SK-N-SH treated with all-trans-retinoic acid at 6 μM for 48 hours (cell line): ENCODE measurements around the gene F3.

Experiments used
- BACH2 ChIP-seq: fragments of 250-450 bp; sonication (Bioruptor Pico); IDR thresholded peaks from 2 replicates; pipeline ENCODE4 v1.9.0; 2021; ENCODE audit warnings: mild to moderate bottlenecking, borderline replicate concordance
- ISL1 ChIP-seq: fragments of 250-450 bp; sonication (Bioruptor Pico); IDR thresholded peaks from 2 replicates; pipeline ENCODE4 v2.1.2; 2022; ENCODE audit warnings: mild to moderate bottlenecking, moderate library complexity
- POU6F1 ChIP-seq: fragments of 250-450 bp; sonication (Bioruptor Pico); IDR thresholded peaks from 2 replicates; pipeline ENCODE4 v1.8.0; 2021; ENCODE audit warnings: low read depth, mild to moderate bottlenecking, moderate library complexity, borderline replicate concordance
- PPARA ChIP-seq: fragments of 250-450 bp; sonication (Bioruptor Pico); IDR thresholded peaks from 2 replicates; pipeline ENCODE4 v1.5.0; 2020; ENCODE audit warnings: mild to moderate bottlenecking, borderline replicate concordance
- ZFP30 ChIP-seq: fragments of 450-650 bp; formaldehyde crosslinking; IDR thresholded peaks from 2 replicates; pipeline ENCODE4 v1.5.0; 2022; ENCODE audit warnings: mild to moderate bottlenecking, moderate library complexity

DNA sequence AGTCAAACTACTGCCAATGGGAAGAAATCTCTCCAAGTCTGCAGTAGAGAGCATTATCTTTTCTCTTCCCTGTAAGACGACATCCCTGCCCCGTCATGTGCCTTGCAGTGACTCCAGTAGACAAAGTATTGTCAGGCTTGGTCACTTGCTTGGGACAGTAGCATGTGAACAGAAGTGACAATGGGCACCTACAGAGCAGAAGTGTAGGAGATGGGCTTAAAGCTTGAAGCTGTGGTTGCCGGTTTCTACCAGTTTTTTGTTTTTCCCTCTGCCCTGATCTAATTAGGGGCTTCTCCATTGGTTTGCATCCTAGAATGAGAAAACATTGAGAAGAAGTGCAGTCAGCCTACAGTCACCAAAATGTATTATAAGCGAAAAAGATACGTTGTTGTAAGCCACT is 12.7 kb downstream of the F3 start:
- TF ChIP-seq BACH2 (CRISPR knock-in tag) (no peak), POU6F1 (CRISPR knock-in tag) (no peak), ISL1 (no peak), ZFP30 (CRISPR knock-in tag) (no peak), PPARA (CRISPR knock-in tag) (no peak)
